ENCODE measurements around the gene KRT38. TPM values are rescaled to one million over a fixed set of nuclear protein-coding genes. Genes with fewer than 3 reads are reported as not detected.

KRT38 gene
- total RNA-seq, 1 donor from 2014 or later, result not detected

DNA sequence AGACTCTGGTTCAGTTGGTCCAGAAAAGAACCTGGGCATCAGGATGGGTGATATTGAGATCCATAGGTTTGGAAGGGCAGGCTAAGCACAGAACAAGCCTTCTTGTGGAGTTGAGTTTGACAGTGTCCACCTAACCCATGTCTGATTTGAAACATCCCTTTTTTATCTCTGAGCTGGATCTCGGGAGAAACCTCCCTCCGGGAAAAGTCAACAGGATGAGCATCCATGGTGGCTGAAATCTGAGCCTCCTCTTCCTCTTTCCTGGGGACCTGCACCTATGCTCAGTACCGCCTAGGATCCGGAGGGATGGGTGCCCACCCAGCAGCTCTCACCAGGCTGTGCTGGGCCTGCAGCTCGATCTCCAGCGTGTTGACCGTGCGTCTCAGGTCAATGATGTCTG lies 23.0 kb upstream of the KRT38 start:
- TF ChIP-seq, protein P1, sequence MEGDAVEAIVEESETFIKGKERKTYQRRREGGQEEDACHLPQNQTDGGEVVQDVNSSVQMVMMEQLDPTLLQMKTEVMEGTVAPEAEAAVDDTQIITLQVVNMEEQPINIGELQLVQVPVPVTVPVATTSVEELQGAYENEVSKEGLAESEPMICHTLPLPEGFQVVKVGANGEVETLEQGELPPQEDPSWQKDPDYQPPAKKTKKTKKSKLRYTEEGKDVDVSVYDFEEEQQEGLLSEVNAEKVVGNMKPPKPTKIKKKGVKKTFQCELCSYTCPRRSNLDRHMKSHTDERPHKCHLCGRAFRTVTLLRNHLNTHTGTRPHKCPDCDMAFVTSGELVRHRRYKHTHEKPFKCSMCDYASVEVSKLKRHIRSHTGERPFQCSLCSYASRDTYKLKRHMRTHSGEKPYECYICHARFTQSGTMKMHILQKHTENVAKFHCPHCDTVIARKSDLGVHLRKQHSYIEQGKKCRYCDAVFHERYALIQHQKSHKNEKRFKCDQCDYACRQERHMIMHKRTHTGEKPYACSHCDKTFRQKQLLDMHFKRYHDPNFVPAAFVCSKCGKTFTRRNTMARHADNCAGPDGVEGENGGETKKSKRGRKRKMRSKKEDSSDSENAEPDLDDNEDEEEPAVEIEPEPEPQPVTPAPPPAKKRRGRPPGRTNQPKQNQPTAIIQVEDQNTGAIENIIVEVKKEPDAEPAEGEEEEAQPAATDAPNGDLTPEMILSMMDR (IDR thresholded peaks at IDR 0.05), result no peak
- Mint-ChIP-seq H3K27ac (no peak overlapping the region), H3K4me3 (no peak overlapping the region), H3K4me1 (no peaks in the 10 kb centered on the region), H3K27me3 (peaks cover 26% of the 10 kb centered on the region), H3K36me3 (ENCODE audit: low read depth) (no peaks in the 10 kb centered on the region), H3K9me3 (peaks cover 7% of the 10 kb centered on the region)
- intact Hi-C loops (cut with micrococcal nuclease), result no loop called here
- ChIA-PET POLR2A (no interaction called here), CTCF (no interaction called here)
- DNase-seq (no peak), ATAC-seq (ENCODE audit: low read depth) (no peak)

DNA sequence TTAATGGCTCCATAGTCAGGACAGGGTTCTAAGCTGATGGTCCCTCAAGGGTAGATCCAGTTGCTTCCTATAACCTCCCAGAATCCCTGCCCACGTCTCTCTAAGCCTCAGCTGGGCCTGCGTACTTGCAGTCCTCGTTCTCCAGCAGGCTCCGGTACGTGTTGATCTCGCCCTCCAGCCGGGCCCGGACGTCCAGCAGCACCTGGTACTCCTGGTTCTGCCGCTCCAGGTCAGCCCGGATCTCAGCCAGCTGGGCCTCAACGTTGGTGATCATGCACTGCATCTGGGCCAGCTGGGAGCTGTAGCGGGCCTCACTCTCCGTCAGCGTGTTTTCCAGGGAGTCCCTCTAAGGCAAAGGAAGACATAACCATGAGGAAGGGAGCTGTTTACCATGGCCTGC lies 21.9 kb upstream of the KRT38 start:
- Mint-ChIP-seq H3K27ac (no peak overlapping the region), H3K4me1 (no peaks in the 10 kb centered on the region), H3K27me3 (peaks cover 26% of the 10 kb centered on the region), H3K9me3 (peaks cover 1% of the 10 kb centered on the region), H3K36me3 (ENCODE audit: low read depth) (no peaks in the 10 kb centered on the region), H3K4me3 (no peak overlapping the region)
- intact Hi-C loops (cut with micrococcal nuclease), result no loop called here
- ATAC-seq (ENCODE audit: low read depth), result no peak
- CTCF ChIA-PET, result no interaction called here
- TF ChIP-seq, protein P1 (IDR thresholded peaks at IDR 0.05), result no peak
- POLR2A ChIA-PET, result no interaction called here
- no peak for DNase-seq

DNA sequence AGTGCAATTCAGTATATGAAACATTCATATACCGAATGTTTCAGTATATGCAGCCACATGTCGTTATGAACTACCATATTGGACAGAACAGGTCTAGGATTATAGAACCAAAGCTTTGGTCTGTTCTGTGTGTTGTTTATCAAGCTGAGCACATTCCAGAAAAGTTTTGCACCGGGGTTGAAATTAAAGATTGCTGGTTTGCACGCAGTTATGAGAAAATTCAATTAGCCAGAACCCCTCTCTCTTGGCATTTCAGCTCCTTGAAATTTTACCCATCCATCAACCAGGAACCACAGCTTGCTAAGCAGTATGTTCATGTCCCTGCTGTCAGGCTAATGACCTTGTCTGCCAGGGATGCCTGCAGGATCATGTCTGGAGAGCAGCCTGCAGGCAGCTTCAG lies 16.9 kb upstream of the KRT38 start:
- TF ChIP-seq, protein P1 (IDR thresholded peaks at IDR 0.05), result no peak
- intact Hi-C loops (cut with micrococcal nuclease), result no loop called here
- Mint-ChIP-seq H3K9me3 (no peaks in the 10 kb centered on the region), H3K27me3 (peaks cover 20% of the 10 kb centered on the region), H3K4me3 (no peak overlapping the region), H3K36me3 (ENCODE audit: low read depth) (no peaks in the 10 kb centered on the region), H3K27ac (no peak overlapping the region), H3K4me1 (no peaks in the 10 kb centered on the region)
- DNase-seq (no peak), ATAC-seq (ENCODE audit: low read depth) (no peak)
- ChIA-PET POLR2A (no interaction called here), CTCF (no interaction called here)

DNA sequence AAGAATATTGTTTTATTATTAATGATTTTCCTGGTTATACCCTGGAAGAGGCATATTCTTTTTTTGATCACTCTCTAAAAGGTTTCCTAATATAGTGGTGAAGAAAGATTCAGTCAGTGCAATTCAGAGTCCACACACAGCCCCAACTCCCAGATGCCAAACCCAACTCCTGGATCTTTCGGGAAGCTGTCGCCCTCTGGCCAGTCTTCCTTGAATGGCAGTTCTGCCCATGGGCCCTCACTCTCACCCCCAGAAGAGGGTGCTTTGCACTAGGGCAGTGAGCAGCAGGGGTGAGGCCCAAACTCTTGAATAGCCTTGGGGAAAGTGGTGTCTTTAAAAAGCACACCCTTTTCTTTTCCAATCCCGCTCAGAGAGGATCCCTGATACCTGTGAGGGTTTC lies 15.4 kb upstream of the KRT38 start:
- Mint-ChIP-seq H3K27me3 (peaks cover 18% of the 10 kb centered on the region), H3K4me1 (no peaks in the 10 kb centered on the region), H3K36me3 (ENCODE audit: low read depth) (no peaks in the 10 kb centered on the region), H3K4me3 (no peak overlapping the region), H3K9me3 (no peaks in the 10 kb centered on the region), H3K27ac (no peak overlapping the region)
- ChIA-PET CTCF (no interaction called here), POLR2A (no interaction called here)
- DNase-seq, result no peak
- TF ChIP-seq, protein P1 (IDR thresholded peaks at IDR 0.05), result no peak
- no peak for ATAC-seq (ENCODE audit: low read depth)
- intact Hi-C loops (cut with micrococcal nuclease), result no loop called here

DNA sequence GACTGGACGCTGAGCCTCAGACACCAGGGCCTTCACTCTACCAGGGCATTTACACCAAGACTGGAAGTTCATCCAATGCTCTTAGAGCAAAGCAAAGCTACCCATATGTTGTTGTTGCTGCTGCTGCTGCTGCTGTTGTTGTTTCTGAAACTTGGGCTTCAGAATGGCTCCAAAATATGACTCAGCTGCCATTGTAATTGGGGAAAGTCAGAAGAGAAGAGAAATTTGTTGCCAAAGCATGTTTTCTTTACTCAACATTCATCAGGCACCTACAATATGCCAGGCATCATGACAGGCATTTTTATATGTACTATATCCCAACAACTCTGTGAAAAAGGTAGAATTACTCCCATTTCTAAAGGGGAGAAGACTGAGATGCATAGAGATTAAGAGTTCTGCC lies 14.5 kb upstream of the KRT38 start:
- ATAC-seq (ENCODE audit: low read depth), result no peak
- TF ChIP-seq, protein P1 (IDR thresholded peaks at IDR 0.05), result no peak
- H3K4me3 Mint-ChIP-seq, result no peak overlapping the region
- intact Hi-C loops (cut with micrococcal nuclease), result no loop called here
- no peak overlapping the region for H3K27ac Mint-ChIP-seq
- no peaks in the 10 kb centered on the region for H3K36me3 Mint-ChIP-seq (ENCODE audit: low read depth)
- ChIA-PET CTCF (no interaction called here), POLR2A (no interaction called here)
- H3K4me1 Mint-ChIP-seq, result no peaks in the 10 kb centered on the region
- H3K27me3 Mint-ChIP-seq, result peaks cover 20% of the 10 kb centered on the region
- H3K9me3 Mint-ChIP-seq, result no peaks in the 10 kb centered on the region
- DNase-seq, result no peak
